Body of pancreas (tissue), 4 donors: ENCODE results near the gene AADACL4. TPM values are rescaled to one million over a fixed set of nuclear protein-coding genes. Genes with fewer than 3 reads are reported as not detected.

Experiments
- ATAC-seq: fragments of 150-250 bp; one replicate; pipeline ENCODE4 v1.9.1; 2016
- DNase-seq, 4 donors: peaks; one replicate each; pipeline ENCODE4 v3.0.0-alpha.2; 2019
- H3K27ac ChIP-seq, 4 donors: fragments of 200-600 bp; sonication (generic); 1 replicate in 3 of 4; 2 replicates in 1 of 4; pipeline versions ENCODE4 v1.5.1 to v1.6.1; 2016 to 2019; ENCODE audit warnings: mild to moderate bottlenecking in 1 of 4, mixed read lengths in 1 of 4, moderate library complexity in 1 of 4
- H3K27me3 ChIP-seq, 2 donors: fragments of 200-600 bp; sonication (generic); one replicate each; pipeline ENCODE4 v1.6.0; 2016; ENCODE audit warnings: mild to moderate bottlenecking in 1 of 2
- H3K36me3 ChIP-seq, 2 donors: fragments of 200-600 bp; sonication (generic); replicated peaks in 1 of 2; 2 replicates each; pipeline ENCODE4 v1.5.1; 2016; ENCODE audit warnings: low read depth in 2 of 2; ENCODE audit not compliant: insufficient read depth in 1 of 2
- H3K4me1 ChIP-seq: fragments of 200-600 bp; sonication (generic); one replicate; pipeline ENCODE4 v1.6.0; 2016
- H3K4me3 ChIP-seq, 2 donors: fragments of 200-600 bp; sonication (generic); 1 replicate in 1 of 2; 2 replicates in 1 of 2; pipeline ENCODE4 v1.5.1; 2016 to 2019
- H3K9me3 ChIP-seq, 3 donors: fragments of 200-600 bp; sonication (generic); 1 replicate in 2 of 3; 2 replicates in 1 of 3; pipeline ENCODE4 v1.5.1; 2016
- POLR2A ChIP-seq, 3 donors: fragments of 450-650 bp; IDR thresholded peaks; one replicate each; pipeline ENCODE4 v1.6.1; 2016; ENCODE audit warnings: antibody characterized with exemption in 3 of 3, mild to moderate bottlenecking in 2 of 3
- WGBS, 2 donors: methylation state at CpG; one replicate each; pipeline ENCODE4 v1.1.5; 2017; 5-methylcytosine and 5-hydroxymethylcytosine counted together
- intact Hi-C: fragments of 100-400 bp; cut with DNase I; formaldehyde crosslinking; loops from one replicate; pipeline ENCODE4 v1.15.1; 2023
- total RNA-seq, 2 donors: library from RNA; depleted of rRNA; stranded (reverse); fragments of >200 nt; gene quantifications; one replicate each; pipeline ENCODE4 v1.1.0, GENCODE V29; 2016
- TF ChIP-seq, protein P1 (sequence below), 7 experiments: fragments of 450-650 bp in 4 of 7; fragments of 200-600 bp in 3 of 7; sonication (generic) in 3 of 7; IDR thresholded peaks; one replicate each; pipeline ENCODE4 v1.5.1; 2016 to 2019; ENCODE audit warnings: antibody characterized with exemption in 7 of 7

The AADACL4 gene
- total RNA-seq, 2 donors from 2014 or later: not detected

DNA sequence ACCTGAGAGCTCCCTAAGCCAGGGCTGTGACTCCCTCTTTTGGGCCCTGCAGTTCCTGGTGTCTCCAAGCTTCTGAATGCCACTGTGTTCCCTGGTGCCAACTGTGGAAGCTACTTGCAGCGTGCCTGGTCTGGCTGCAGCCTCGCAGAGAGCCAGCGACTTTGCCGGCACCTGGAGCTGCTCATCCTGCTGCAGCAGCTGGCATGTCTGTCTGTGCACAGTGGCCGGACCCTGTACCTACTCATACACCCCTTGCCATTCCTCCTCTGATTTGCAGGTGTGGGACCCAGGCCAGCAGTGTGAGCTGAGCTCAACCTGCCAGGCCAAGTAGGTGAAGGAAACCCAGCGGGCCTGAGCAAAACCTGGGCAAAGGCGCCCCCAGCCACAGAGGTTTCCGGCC lies 12.3 kb upstream of the AADACL4 start:
- Histone ChIP-seq H3K4me3 (no peak overlapping the region), H3K4me1 (peaks cover 6% of the 10 kb centered on the region), H3K9me3 (no peaks in the 10 kb centered on the region), H3K27me3 (no peaks in the 10 kb centered on the region), H3K36me3 (no peaks in the 10 kb centered on the region), H3K27ac (no peak overlapping the region)
- intact Hi-C loops: no loop called here
- 90 to 91% methylated on average over 3 to 8 of the region's 8 CpGs for WGBS, 2 donors
- DNase-seq (no peak), ATAC-seq (no peak)
- TF ChIP-seq, protein P1, sequence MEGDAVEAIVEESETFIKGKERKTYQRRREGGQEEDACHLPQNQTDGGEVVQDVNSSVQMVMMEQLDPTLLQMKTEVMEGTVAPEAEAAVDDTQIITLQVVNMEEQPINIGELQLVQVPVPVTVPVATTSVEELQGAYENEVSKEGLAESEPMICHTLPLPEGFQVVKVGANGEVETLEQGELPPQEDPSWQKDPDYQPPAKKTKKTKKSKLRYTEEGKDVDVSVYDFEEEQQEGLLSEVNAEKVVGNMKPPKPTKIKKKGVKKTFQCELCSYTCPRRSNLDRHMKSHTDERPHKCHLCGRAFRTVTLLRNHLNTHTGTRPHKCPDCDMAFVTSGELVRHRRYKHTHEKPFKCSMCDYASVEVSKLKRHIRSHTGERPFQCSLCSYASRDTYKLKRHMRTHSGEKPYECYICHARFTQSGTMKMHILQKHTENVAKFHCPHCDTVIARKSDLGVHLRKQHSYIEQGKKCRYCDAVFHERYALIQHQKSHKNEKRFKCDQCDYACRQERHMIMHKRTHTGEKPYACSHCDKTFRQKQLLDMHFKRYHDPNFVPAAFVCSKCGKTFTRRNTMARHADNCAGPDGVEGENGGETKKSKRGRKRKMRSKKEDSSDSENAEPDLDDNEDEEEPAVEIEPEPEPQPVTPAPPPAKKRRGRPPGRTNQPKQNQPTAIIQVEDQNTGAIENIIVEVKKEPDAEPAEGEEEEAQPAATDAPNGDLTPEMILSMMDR (IDR thresholded peaks at IDR 0.05): no peak
- TF ChIP-seq POLR2A (IDR thresholded peaks at IDR 0.05): no peak

DNA sequence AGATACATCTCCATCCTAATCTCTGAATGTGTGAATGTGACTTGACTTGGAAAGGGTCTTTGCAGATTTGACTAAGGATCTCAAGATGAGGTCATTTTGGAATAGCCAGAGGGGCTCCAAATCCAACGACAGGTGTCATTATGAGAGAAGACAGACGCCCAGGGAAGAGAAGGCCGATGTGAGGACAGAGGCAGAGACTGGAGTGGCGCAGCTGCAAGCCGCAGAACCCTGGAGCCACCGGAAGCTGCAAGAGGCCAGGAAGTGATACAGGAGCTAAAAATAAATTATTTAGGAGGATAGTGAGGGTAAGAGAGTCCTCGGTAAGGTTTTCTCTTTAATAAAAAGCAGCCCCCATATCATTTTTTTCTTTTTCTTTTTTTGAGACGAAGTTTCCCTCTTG lies 9.7 kb upstream of the AADACL4 start:
- Histone ChIP-seq H3K27me3 (no peaks in the 10 kb centered on the region), H3K4me1 (peaks cover 11% of the 10 kb centered on the region), H3K4me3 (no peak overlapping the region), H3K36me3 (no peaks in the 10 kb centered on the region), H3K27ac (no peak overlapping the region), H3K9me3 (no peaks in the 10 kb centered on the region)
- ATAC-seq (no peak), DNase-seq (no peak)
- 63 to 65% methylated on average over 8 of the region's 8 CpGs for WGBS, 2 donors
- intact Hi-C loops: no loop called here
- no peak for TF ChIP-seq POLR2A (IDR thresholded peaks at IDR 0.05)
- TF ChIP-seq, protein P1 (IDR thresholded peaks at IDR 0.05): no peak

DNA sequence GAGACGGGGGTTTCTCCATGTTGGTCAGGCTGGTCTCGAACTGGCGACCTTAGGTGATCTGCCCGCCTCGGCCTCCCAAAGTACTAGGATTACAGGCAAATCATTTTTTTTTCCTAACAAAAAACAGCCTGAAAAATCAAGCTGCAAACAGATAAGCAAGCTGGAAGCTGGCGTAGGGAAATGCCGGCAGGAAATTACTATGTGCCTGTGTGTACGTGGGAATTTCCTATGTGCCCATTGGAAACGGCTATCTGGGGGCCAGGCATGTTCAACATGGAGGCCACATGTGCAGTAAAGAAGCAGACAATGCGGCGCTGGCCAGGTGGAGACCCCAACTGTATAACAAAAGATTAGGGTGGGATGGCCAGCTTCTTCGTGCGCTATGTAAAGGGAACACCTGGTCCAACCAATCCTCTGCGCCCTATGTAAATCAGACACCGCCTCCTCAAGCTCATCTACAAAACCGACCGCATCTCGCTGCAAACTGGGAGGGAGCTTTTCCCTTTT lies 9.1 kb upstream of the AADACL4 start:
- no peaks in the 10 kb centered on the region for H3K9me3 ChIP-seq
- no peak overlapping the region for H3K4me3 ChIP-seq
- H3K4me1 ChIP-seq: peaks cover 11% of the 10 kb centered on the region
- no peaks in the 10 kb centered on the region for H3K27me3 ChIP-seq
- intact Hi-C loops: no loop called here
- ATAC-seq: no peak
- no peak for DNase-seq
- WGBS, 2 donors: 85 to 89% methylated on average over 18 of the region's 18 CpGs
- no peaks in the 10 kb centered on the region for H3K36me3 ChIP-seq
- no peak for TF ChIP-seq POLR2A (IDR thresholded peaks at IDR 0.05)
- TF ChIP-seq, protein P1 (IDR thresholded peaks at IDR 0.05): no peak
- H3K27ac ChIP-seq: no peak overlapping the region

DNA sequence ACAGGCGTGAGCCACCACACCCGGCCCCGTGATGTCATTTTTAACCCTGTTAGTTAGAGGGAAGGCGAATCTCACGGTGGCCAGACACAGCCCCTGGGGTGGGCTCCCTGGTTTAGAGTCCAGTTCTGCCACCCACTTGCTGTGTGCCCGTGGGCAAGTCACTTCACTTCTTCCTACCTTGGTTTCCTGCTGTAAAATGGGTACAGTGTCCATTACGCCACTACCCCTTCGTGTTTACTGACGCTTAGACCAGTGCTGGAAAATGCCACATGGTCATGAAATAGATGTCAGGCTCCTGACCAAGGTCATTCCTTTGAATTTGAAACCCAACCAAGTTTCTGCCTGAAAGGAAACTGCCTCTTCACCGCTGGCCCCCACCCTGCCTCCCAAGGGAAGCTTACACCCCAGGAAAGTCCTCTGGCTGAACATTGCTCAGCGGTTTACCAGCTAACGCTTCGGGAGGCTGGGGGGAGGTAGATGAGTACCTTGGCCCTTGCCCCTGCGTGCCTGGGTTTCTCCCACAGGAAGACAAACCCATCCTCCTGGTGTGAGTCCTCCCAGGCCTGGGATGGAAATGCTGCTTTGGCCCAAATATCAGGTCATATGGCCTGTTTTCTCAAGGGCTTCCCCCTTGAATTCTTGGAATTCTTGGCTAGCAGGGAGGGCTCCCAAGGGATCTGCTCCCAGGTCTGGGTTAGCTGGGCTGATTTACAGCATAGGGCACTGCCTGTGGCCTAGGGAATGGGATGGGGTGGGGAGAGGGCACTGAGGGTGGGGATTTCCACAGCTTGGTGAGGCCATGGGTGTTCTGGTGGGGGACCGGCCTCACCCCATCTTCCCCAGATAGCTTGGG lies 7.6 kb upstream of the AADACL4 start:
- peaks cover 0 to 4% (median 0%) of the 10 kb centered on the region in 3 donors for H3K9me3 ChIP-seq
- H3K27ac ChIP-seq: peak overlapping the region in 3 of 4 donors; percentile 41 to 54 (median 50)
- H3K36me3 ChIP-seq: no peaks in the 10 kb centered on the region
- TF ChIP-seq, protein P1 (IDR thresholded peaks at IDR 0.05): no peak
- no peak for TF ChIP-seq POLR2A (IDR thresholded peaks at IDR 0.05)
- H3K4me3 ChIP-seq: no peak overlapping the region
- H3K27me3 ChIP-seq: no peaks in the 10 kb centered on the region
- DNase-seq (peak; percentile 32 to 52 (median 40)), ATAC-seq (peak; percentile 79)
- intact Hi-C loops: no loop called here
- 65 to 73% methylated on average over 10 to 14 of the region's 15 CpGs for WGBS, 2 donors
- H3K4me1 ChIP-seq: peaks cover 11% of the 10 kb centered on the region
